GM21619 (cell line): ENCODE results near the gene CASS4.
"Not testable (repeated sequence)": the region's sequence is repeated elsewhere in the genome, so short reads cannot be mapped to it uniquely, and the experiment has no call there.

Experiments
- ATAC-seq: cut with Tn5 transposase; IDR thresholded peaks from one replicate; pipeline ENCODE4 v1.9.1; 2021; ENCODE audit not compliant: unreplicated experiment

Gene CASS4

GRCh38 chr20:56391596-56392131 is 20.4 kb upstream of the CASS4 start:
- ATAC-seq = peak; percentile 35

GRCh38 chr20:56392132-56392880 is 19.8 kb upstream of the CASS4 start, which contains the start of the genes AURKA and CSTF1:
Gene AURKA (minus strand): TSS chr20:56392215. CDS start chr20:56388197, 4,018 bp downstream.
Gene CSTF1 (plus strand): TSS chr20:56392645. CDS start chr20:56395553, 2,908 bp downstream.
- ATAC-seq = peak; percentile 89

- ATAC-seq = no peak
Measured at GRCh38 chr20:56392881-56393482, 19.1 kb upstream of the CASS4 start.

GRCh38 chr20:56393653-56394052 is 18.4 kb upstream of the CASS4 start:
- no peak for ATAC-seq

GRCh38 chr20:56395166-56395565 is 16.9 kb upstream of the CASS4 start:
- no peak for ATAC-seq

- ATAC-seq = peak; percentile 76
Measured at GRCh38 chr20:56400001-56400640, 11.9 kb upstream of the CASS4 start.

GRCh38 chr20:56403465-56403864 is 8.6 kb upstream of the CASS4 start:
- no peak for ATAC-seq

GRCh38 chr20:56405356-56405755 is 6.7 kb upstream of the CASS4 start:
- not testable (repeated sequence) for ATAC-seq

- no peak for ATAC-seq
Measured at GRCh38 chr20:56406910-56407309, 5.2 kb upstream of the CASS4 start.

GRCh38 chr20:56409521-56409920 is 2.5 kb upstream of the CASS4 start:
- ATAC-seq = no peak

GRCh38 chr20:56409956-56410355 is 2.1 kb upstream of the CASS4 start:
- ATAC-seq = no peak

GRCh38 chr20:56411287-56411686 is 773 bp upstream of the CASS4 start:
- ATAC-seq = not testable (repeated sequence)

GRCh38 chr20:56412473-56412790 is 372 bp downstream of the CASS4 start:
- no peak for ATAC-seq

GRCh38 chr20:56412949-56413348 is 889 bp downstream of the CASS4 start:
- no peak for ATAC-seq

- ATAC-seq = no peak
Measured at GRCh38 chr20:56414842-56415765, 3.0 kb downstream of the CASS4 start.

- no peak for ATAC-seq
Measured at GRCh38 chr20:56417402-56417801, 5.3 kb downstream of the CASS4 start.

GRCh38 chr20:56417911-56418310 is 5.9 kb downstream of the CASS4 start:
- no peak for ATAC-seq

- ATAC-seq = no peak
Measured at GRCh38 chr20:56418385-56418861, 6.4 kb downstream of the CASS4 start.

- ATAC-seq = no peak
Measured at GRCh38 chr20:56420028-56420427, 8.0 kb downstream of the CASS4 start.

GRCh38 chr20:56420940-56421688 is 9.1 kb downstream of the CASS4 start:
- no peak for ATAC-seq
